NOMO-1 treated with dmso at 0.1 percent for 144 hours (cell line): ENCODE measurements around the gene CHMP5.

ENCODE experiments used
- DNase-seq: peaks from one replicate; lab custom pipeline; 2025; ENCODE audit not compliant: unreplicated experiment; lab: John Stamatoyannopoulos, UW

CHMP5 gene

DNA sequence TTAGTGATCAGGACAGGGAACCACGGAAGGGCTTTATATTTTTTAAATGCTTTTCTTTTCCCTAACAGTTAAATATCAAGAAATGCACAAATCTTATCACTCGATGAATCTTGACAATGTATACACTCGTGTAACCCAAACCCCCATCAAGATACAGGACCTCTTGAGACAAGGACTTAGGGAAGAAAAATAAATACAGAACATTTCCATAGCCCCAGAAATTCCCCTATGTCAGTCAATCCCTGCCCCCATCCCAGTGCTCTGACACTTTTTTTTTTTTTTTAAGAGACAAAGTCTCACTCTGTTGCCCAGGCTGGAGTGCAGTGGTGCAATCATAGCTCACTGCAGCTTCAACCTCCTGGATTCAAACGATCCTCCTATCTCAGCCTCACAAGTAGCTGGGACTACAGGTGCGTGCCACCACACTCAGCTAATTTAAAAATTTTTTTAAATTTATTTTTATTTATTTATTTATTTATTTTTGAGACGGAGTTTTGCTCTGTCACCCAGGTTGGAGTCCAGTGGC is 22.2 kb upstream of the CHMP5 start:
- DNase-seq: no peak

- DNase-seq: no peak
Measured at GRCh38 chr9:33244137-33244784, 20.6 kb upstream of the CHMP5 start.

DNA sequence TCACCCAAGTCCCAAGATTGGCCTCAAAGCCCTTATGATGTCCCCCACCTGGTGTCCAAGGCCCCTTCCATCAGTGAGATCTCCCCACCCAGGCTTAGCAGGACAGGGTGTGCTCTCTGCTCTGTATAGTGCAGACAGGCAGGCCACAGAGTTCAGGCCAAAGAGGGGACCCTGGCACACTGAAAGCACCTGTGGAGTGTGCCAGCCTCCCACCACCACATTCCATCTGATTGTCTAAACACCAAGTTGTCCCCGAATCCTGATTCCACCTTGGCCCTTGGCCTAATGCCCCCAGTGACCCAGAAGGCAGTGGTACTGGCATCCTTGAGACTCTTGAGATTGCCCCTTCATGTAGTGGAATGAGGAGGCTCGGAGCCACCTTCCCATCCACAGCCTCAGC is 19.5 kb upstream of the CHMP5 start:
- DNase-seq: no peak

DNA sequence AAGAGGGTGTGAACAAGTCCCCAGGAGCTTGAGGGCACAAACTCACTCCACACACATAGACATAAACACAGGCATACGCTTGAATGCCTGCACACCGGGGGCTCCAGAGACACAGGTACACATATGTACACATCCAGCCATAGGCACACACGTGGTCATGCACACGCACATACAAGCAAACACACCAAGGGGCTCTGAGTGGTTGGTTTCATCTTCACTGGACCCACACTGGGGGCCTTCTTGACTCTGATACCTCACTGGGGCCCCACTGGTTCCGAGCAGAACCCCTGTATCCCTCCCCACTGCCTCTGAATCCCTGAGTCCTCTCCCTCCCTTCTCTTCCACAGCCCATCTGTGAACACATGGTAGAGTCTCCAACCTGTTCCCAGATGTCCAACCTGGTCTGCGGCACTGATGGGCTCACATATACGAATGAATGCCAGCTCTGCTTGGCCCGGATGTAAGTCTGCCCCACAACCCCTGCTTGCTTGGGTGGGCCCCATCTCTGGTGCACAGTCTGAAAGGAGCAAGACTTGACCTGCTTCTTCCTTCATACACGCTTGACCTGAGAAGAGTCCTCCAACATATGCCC is 18.5 kb upstream of the CHMP5 start:
- DNase-seq: no peak

GRCh38 chr9:33248606-33249005 is 16.2 kb upstream of the CHMP5 start:
- DNase-seq: no peak

DNA sequence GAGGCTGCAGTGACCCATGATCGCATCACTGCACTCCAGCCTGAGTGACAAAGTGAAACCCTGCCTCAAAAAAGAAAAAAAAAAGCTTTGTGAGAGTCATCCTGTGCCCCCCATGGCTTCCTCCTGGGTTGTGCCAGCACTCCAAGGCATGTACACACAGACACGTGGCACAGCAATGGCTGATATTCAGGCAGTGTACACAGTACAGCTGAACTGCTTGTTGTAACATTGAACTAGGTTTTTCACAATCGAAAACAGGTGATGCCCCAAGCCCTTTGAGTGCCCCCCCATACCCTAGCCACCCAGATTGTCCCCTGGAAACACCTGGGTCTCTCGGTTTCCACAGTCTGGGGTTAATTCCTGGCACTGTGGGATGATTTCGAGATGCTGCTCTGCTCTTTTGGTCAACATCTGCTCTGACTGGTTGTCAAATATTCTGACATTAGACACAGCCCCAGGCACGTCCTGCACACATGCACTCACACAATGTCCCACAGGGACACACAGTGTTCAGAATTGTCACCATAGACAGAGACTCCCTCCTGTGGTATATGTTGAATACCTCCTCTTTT is 15.7 kb upstream of the CHMP5 start:
- no peak for DNase-seq

DNA sequence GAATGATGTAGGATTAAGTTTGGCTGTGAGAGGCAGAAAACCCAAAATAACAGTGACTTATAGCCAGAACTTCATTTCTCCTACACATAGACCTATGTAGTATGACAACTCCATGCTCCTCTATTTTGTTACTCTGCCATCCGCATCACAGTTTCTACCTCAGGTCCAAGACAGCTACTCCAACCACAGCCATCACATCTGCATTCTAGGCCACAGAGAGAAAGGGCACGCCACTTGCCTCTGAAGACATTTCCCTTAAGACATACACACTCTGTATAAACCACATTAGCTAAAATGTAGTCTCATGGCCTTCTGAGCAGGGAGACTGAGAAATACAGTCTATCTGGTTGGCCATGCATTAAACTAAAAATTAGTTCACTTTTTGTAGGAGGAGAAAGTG is 14.9 kb upstream of the CHMP5 start:
- DNase-seq: no peak

DNA sequence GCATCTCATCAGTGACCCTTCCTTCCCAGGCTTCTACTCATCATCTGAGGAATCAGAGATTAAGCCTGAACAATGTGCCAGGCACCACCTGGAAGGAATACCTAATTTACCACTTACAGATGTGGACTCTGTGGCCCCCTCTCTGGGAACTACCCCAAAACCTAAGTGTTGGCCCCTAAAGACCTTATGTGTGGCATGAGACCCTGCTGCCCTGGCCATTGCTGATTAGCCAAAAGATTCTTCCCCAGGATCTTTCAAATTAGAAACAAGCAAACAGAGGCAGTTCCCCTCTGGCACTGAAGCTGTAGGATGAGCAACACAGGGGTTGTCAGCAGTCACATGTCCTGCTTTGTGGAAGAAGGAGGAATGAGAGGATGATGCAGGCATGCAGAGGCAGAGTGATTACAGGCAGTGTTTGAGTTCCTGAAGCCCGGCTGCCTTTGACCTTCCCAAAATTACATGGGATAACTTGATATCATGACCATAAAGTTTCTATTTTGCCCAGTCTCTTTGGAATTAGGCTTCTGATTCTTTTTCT is 14.3 kb upstream of the CHMP5 start:
- no peak for DNase-seq

DNA sequence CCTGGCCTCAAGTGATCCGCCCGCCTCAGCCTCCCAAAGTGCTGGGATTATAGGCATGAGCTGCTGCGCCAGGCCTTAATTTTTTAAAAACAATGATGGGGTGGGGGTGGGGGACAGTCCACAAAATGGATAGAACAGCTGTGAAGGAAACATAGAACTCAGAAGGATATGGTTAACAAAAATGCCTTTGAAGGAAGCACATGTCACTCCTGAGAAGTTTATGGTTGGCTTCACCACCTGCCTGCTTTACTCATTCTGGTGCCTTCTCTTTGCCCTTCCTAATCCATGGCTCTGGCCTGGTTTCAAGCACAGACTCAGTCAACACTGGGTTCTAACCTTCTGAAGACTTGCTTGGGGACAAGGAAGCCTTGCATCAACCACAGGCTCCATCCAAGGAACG is 10.6 kb upstream of the CHMP5 start:
- DNase-seq: no peak

GRCh38 chr9:33255014-33255413 is 9.8 kb upstream of the CHMP5 start:
- DNase-seq: no peak

- no peak for DNase-seq
Measured at GRCh38 chr9:33255471-33255870, 9.4 kb upstream of the CHMP5 start.

- DNase-seq: no peak
Measured at GRCh38 chr9:33256236-33256635, 8.6 kb upstream of the CHMP5 start.

DNA sequence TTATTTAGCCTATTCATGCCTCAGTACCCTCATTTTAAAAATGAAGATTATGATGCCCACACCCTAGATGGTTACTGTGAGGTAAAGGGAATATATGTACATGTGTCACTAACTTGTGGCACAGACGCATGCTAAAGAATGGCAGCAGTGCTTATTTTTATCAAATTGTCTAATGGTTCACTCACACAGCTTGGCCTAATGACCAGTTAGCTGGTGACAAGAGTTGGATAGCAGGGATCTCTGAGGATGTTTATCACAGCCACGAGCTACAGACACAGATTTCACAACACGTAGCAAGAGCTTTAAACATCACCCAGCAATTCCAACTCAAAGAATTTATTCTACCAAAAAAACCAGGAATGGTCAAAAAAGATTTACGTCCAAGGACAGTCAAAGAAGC is 7.6 kb upstream of the CHMP5 start:
- DNase-seq: no peak

GRCh38 chr9:33260372-33260771 is 4.5 kb upstream of the CHMP5 start:
- no peak for DNase-seq

DNA sequence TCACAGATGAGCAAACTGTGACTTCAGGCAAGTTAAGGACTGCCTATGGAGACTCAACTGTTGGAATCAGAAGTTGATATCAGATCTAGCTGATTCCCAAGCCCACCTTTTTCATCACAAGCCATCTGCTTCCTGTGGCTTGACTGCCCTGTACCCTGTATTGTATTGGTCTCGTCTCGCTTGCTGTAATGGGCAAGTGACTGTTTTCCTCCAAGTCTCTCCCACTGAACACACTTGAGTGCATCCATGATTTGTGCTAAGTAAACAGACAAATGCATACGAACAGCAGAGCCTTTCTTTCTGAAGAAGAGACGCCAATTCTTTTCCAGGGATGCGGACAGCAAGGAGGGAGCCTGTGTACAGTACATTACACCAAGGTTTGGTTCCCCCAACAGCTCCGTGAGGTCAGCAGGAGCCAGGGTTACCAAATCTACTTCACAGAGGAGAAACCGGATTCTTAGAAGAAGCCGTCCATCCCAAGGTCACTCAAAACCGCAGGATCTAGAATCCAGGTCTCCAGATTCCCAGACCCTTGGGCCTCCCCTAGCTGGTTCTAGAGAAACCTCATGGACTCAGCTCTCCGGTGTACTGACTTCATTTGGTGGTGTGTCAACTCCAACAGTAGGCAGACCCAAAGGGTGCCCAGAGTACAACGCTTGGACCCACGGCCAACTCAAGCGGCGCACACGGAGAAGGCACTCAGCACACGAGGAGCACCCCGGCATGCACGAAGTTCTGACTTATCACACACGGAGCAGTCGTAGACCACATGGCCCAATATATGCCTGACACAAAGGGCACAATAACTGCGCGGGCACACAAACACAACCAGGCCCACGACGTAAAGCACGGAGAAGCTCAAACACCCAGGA is 1.5 kb upstream of the CHMP5 start:
- DNase-seq: peak; percentile 15

DNA sequence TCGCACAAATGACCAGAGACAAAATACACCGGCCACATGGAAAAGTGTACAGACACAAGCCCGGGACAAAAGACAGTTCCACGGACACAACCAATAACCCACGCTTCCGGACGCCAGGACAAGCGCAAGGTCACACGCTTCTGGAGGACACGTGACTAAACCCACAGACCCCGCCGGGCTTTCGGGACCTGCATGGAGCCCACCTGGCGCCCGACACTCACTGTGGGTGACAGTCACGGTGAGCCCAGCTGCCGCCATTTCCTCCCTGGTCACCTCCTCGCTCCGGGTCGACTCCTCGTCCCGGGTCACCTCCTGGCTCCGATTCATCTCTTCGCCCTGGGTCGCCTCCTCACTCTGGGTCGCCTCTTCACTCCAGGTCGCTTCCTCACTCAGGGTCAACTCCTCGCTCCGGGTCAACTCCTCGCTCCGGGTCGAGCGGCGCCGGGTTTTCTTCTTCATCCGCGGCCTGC is 811 bp upstream of the CHMP5 start:
- no peak for DNase-seq

- DNase-seq: no peak
Measured at GRCh38 chr9:33265211-33265865, 489 bp downstream of the CHMP5 start.

DNA sequence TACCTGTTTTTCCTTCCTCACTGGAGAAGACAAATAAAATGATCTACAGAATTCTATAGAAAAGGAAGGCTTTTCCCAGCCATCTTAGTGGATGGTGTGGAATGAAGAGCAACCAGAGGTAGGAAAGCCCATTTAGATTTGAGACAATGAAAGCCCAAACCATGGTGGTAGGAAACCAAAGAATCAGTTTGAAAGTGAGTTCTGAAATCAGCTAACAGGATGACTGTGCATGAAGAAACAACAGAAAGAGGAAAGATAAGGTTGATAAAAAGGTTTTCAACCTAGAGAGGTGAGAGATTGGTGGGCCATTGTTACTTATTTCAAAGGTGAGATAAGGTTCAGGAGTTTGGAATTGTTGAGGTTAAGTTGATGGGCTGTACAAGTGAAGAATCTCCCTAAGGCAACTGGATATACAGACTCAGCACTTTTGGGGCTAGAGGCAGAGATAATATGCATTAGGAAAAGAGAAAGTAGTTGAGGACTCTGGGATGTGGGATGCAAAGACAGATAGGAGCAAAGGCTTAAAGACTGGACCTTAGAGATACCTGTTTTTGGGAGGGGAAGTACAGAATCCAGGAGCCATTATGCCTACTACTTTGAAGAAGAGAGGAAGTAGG is 2.4 kb downstream of the CHMP5 start:
- no peak for DNase-seq

DNA sequence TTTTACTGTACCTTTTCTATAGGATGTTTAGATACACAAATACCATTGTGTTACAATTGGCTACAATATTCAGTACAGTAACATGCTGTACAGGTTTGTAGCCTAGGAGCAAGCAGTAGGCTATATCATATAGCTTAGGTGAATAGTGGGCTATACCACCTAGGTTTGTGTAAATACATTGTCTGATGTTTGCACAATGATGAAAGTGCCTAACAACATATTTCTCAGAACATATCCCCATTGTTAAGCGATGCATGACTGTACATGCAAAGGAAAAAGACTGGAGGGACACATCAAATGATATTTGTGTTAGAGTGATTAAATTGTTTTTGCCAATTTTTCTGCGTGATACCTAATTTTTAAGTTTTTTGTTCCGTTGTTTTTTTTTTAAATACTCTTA is 5.3 kb downstream of the CHMP5 start:
- no peak for DNase-seq

GRCh38 chr9:33272061-33272460 is 7.2 kb downstream of the CHMP5 start:
- no peak for DNase-seq
